K562 (cell line): ENCODE data around the gene CCDC82. TPM values are rescaled to one million over a fixed set of nuclear protein-coding genes. Genes with fewer than 3 reads are reported as not detected.

Source experiments
- ATAC-seq: fragments of 200-7000 bp; cut with Tn5 transposase; 3 replicates; pipeline ENCODE4 v1.9.1; 2020; ENCODE audit warnings: moderate library complexity
- BruUV-seq: library from RNA; stranded (reverse); fragments of 400-500 nt; replicated peaks from 2 replicates; lab custom pipeline; 2021; lab: Mats Ljungman, UMichigan
- CTCF ChIA-PET: fragments of 300-600 bp; formaldehyde crosslinking; extraction: SDS; loops from one replicate; lab custom pipeline; 2021; ENCODE audit warnings: low intra/inter-chr PET ratio; lab: Yijun Ruan, JAX
- POLR2A ChIA-PET: fragments of 300-600, 350-650 bp; sonication (Branson Sonifier 250); formaldehyde crosslinking; extraction: SDS; loops from one replicate; lab custom pipeline; 2021; ENCODE audit warnings: antibody characterized with exemption, inconsistent platforms; lab: Yijun Ruan, JAX
- DNase-seq, 4 experiments: peaks; one replicate each; pipeline versions ENCODE4 v3.0.0 to v3.0.0-alpha.2; 2011 to 2018; ENCODE audit warnings: low spot score in 3 of 4, mixed read lengths in 3 of 4; ENCODE audit errors: extremely low read depth in 1 of 4
- FAIRE-seq: peaks from 2 replicates; lab custom pipeline; 2011; peaks lifted over from hg19 to GRCh38; lab: Jason Lieb, UNC
- H2AFZ ChIP-seq: 2 replicates; pipeline ENCODE4 v1.6.0; 2011; ENCODE audit warnings: low read depth, low read length, control low read depth, inconsistent platforms
- H3K27ac ChIP-seq: fragments of 200-600 bp; 3 replicates; pipeline ENCODE4 v1.8.0; 2011; ENCODE audit warnings: low read depth, mild to moderate bottlenecking, control low read depth, inconsistent platforms, low read length, moderate library complexity, mixed read lengths; ENCODE audit errors: extremely low read depth
- H3K27me3 ChIP-seq, 2 experiments: fragments of 300-600 bp in 1 of 2; 2 replicates in 1 of 2; 3 replicates in 1 of 2; pipeline versions ENCODE4 v1.6.0 to v1.8.0; 2011; ENCODE audit warnings: inconsistent platforms in 2 of 2, low read length in 2 of 2, mild to moderate bottlenecking in 1 of 2, mixed read lengths in 1 of 2, moderate library complexity in 1 of 2; ENCODE audit not compliant: control insufficient read depth in 2 of 2, insufficient read depth in 2 of 2
- H3K36me3 ChIP-seq: fragments of 300-600 bp; 3 replicates; pipeline ENCODE4 v1.8.0; 2011; ENCODE audit warnings: mild to moderate bottlenecking, low read length, inconsistent platforms; ENCODE audit not compliant: control insufficient read depth, insufficient read depth
- H3K4me1 ChIP-seq, 2 experiments: fragments of 200-600 bp in 1 of 2; replicated peaks in 1 of 2; 2 replicates in 1 of 2; 3 replicates in 1 of 2; pipeline versions ENCODE4 v1.5.1 to v1.8.0; 2011; ENCODE audit warnings: inconsistent platforms in 2 of 2, low read length in 2 of 2, mild to moderate bottlenecking in 1 of 2, mixed read lengths in 1 of 2, moderate library complexity in 1 of 2; ENCODE audit not compliant: control insufficient read depth in 2 of 2, insufficient read depth in 2 of 2
- H3K4me2 ChIP-seq: 2 replicates; pipeline ENCODE4 v1.6.1; 2011; ENCODE audit warnings: low read length, control low read depth, inconsistent platforms, mixed read lengths; ENCODE audit not compliant: insufficient read depth
- H3K4me3 ChIP-seq: fragments of 200-600 bp; sonication (generic), shearing (Covaris generic); 2 replicates; pipeline ENCODE4 v1.5.1; 2016; ENCODE audit warnings: control low read depth, inconsistent platforms
- H3K79me2 ChIP-seq: fragments of 200-600 bp; 3 replicates; pipeline ENCODE4 v1.8.0; 2011; ENCODE audit warnings: low read length, inconsistent platforms; ENCODE audit not compliant: control insufficient read depth, insufficient read depth
- H3K9ac ChIP-seq, 2 experiments: 2 replicates each; pipeline versions ENCODE4 v1.6.0 to v1.6.1; 2011; ENCODE audit warnings: low read depth in 2 of 2, low read length in 2 of 2, control low read depth in 1 of 2, inconsistent platforms in 1 of 2, mild to moderate bottlenecking in 1 of 2, mixed read lengths in 1 of 2; ENCODE audit not compliant: insufficient read depth in 1 of 2
- H3K9me1 ChIP-seq: one replicate; pipeline ENCODE4 v1.6.0; 2011; ENCODE audit warnings: inconsistent platforms, mild to moderate bottlenecking, low read length, moderate library complexity; ENCODE audit not compliant: control insufficient read depth, insufficient read depth
- H3K9me3 ChIP-seq: replicated peaks from 2 replicates; pipeline ENCODE4 v1.5.1; 2011; ENCODE audit warnings: low read depth, low read length, inconsistent platforms; ENCODE audit not compliant: control insufficient read depth, insufficient read depth
- H4K20me1 ChIP-seq: replicated peaks from 2 replicates; pipeline ENCODE4 v1.6.1; 2011; ENCODE audit warnings: low read length, inconsistent platforms, mixed read lengths; ENCODE audit not compliant: control insufficient read depth, insufficient read depth
- DNMT1 ChIP-seq: fragments of 450-650 bp; IDR thresholded peaks from 2 replicates; pipeline ENCODE4 v1.6.1; 2016; ENCODE audit warnings: antibody characterized with exemption, mild to moderate bottlenecking
- ETV1 ChIP-seq: fragments of 450-650 bp; conservative IDR thresholded peaks from 2 replicates; pipeline ENCODE4 v1.6.1; 2016; ENCODE audit warnings: missing genetic modification characterization, control low read depth, low read depth, missing compliant biosample characterization
- HDAC1 ChIP-seq, 2 experiments: fragments of 450-650 bp; IDR thresholded peaks; 2 replicates each; pipeline ENCODE4 v1.6.1; 2016 to 2017; ENCODE audit warnings: inconsistent platforms in 1 of 2, mild to moderate bottlenecking in 1 of 2, moderate library complexity in 1 of 2
- IFI16 ChIP-seq: fragments of 250-450 bp; sonication (Bioruptor Pico); IDR thresholded peaks from 2 replicates; pipeline ENCODE4 v2.1.2; 2022; ENCODE audit warnings: mild to moderate bottlenecking, inconsistent platforms
- ZBTB1 ChIP-seq: sonication (generic); formaldehyde crosslinking; IDR thresholded peaks from 2 replicates; pipeline ENCODE4 v1.8.1; 2023; ENCODE audit warnings: missing genetic modification reagents, low read depth, mild to moderate bottlenecking, borderline replicate concordance
- ZNF695 ChIP-seq: fragments of 450-650 bp; formaldehyde crosslinking; IDR thresholded peaks from 2 replicates; pipeline ENCODE4 v1.4.0; 2020; ENCODE audit warnings: mild to moderate bottlenecking, moderate library complexity
- WGBS: fragments of 100-300 bp; shearing (Covaris generic); methylation state at CpG from one replicate; pipeline ENCODE4 v1.1.6; 2016; ENCODE audit warnings: low coverage, mixed read lengths; ENCODE audit not compliant: insufficient coverage; ENCODE audit errors: missing lambda C conversion rate; 5-methylcytosine and 5-hydroxymethylcytosine counted together
- in situ Hi-C: fragments of 300-500 bp; cut with MboI; formaldehyde crosslinking; loops from 4 replicates; pipeline ENCODE4 v1.15.0; 2018; ENCODE audit warnings: inconsistent platforms, mixed read lengths
- intact Hi-C: fragments of 100-400 bp; cut with micrococcal nuclease; formaldehyde crosslinking; loops from 2 replicates; pipeline ENCODE4 v1.14.2; 2022
- polyA plus RNA-seq, 8 experiments: library from polyadenylated mRNA; depleted of rRNA in 4 of 8; stranded (reverse) in 5 of 8; unstranded in 3 of 8; fragments of >200 nt; fragmentation: Nextera tagmentation in 2 of 8; fragmentation: Illumina TruSeq in 1 of 8; extraction: Ambion mirVana in 2 of 8; extraction: Trizol in 1 of 8; gene quantifications; 2 replicates each; pipeline versions ENCODE4 v1.2.1 to v1.2.3, GENCODE V29; 2011 to 2014; ENCODE audit warnings: inconsistent platforms in 1 of 8, missing spikeins in 1 of 8
- total RNA-seq, 7 experiments: library from RNA; depleted of rRNA in 6 of 7; stranded (reverse); fragments of >200 nt in 6 of 7; fragmentation: Illumina TruSeq in 2 of 7; extraction: Trizol in 2 of 7; gene quantifications; 2 replicates each; pipeline versions ENCODE4 v1.2.1 to v1.2.3, GENCODE V29; 2011 to 2021; ENCODE audit warnings: low replicate concordance in 1 of 7
- TF ChIP-seq, protein P1 (sequence below): fragments of 450-650 bp; formaldehyde crosslinking; IDR thresholded peaks from 2 replicates; pipeline ENCODE4 v1.4.0; 2022; ENCODE audit warnings: mild to moderate bottlenecking, moderate library complexity
- TF ChIP-seq, protein P2 (sequence below): fragments of 200-800 bp; sonication (Bioruptor generic); IDR thresholded peaks from 2 replicates; pipeline ENCODE4 v1.6.1; 2017; ENCODE audit warnings: missing genetic modification characterization, missing compliant biosample characterization

CCDC82 gene
- total and polyA plus RNA-seq, 9 of the 15 experiments (the other 6 are each of a cell fraction or from before 2014, with no cell fraction given) = 12.5 to 51.3 (median 24.5) TPM

DNA sequence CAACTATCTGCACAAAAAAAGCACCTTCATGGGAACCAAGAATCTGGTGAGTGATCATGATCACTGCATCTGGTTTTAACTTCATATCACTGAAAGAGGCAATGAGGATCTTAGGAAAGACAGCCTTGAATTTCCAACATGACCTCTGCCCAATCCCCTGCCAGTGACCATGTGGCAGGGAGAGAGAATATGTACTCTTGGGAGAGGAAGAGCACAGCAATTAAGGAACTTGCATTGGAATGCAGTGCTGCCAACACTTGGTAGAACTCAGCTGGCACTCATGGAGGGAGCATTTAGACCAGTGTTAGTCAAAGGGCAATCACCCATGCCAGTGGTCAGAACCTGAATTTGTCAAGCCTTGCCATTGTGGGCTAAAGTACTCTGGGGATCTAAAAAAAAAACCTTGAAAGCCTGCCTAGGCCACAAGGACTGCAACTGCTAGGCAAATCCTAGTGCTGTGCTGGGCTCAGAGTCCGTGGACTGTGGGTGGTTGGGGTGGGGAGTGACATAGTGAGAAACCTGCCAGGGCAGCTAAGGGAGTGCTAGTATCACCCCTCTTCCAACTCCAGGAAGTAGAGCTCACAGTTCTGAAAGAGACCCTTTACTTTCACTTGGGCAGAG, 23.2 kb upstream of the CCDC82 start:
- TF ChIP-seq ZBTB1 (CRISPR knock-in tag) (no peak), ZNF695 (CRISPR knock-in tag) (no peak), IFI16 (CRISPR knock-in tag) (no peak), HDAC1 (IDR thresholded peaks at IDR 0.05) (no peak), DNMT1 (no peak), ETV1 (tag) (no peak)
- TF ChIP-seq, protein P1, sequence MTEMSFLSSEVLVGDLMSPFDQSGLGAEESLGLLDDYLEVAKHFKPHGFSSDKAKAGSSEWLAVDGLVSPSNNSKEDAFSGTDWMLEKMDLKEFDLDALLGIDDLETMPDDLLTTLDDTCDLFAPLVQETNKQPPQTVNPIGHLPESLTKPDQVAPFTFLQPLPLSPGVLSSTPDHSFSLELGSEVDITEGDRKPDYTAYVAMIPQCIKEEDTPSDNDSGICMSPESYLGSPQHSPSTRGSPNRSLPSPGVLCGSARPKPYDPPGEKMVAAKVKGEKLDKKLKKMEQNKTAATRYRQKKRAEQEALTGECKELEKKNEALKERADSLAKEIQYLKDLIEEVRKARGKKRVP (CRISPR knock-in tag) = no peak
- TF ChIP-seq, protein P2, sequence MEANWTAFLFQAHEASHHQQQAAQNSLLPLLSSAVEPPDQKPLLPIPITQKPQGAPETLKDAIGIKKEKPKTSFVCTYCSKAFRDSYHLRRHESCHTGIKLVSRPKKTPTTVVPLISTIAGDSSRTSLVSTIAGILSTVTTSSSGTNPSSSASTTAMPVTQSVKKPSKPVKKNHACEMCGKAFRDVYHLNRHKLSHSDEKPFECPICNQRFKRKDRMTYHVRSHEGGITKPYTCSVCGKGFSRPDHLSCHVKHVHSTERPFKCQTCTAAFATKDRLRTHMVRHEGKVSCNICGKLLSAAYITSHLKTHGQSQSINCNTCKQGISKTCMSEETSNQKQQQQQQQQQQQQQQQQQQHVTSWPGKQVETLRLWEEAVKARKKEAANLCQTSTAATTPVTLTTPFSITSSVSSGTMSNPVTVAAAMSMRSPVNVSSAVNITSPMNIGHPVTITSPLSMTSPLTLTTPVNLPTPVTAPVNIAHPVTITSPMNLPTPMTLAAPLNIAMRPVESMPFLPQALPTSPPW (CRISPR knock-in tag) = no peak
- Histone ChIP-seq H3K4me1 (no peaks in the 10 kb centered on the region), H3K36me3 (no peaks in the 10 kb centered on the region), H3K9me1 (no peaks in the 10 kb centered on the region), H3K4me3 (no peak overlapping the region), H3K4me2 (no peak overlapping the region), H3K79me2 (no peaks in the 10 kb centered on the region), H3K9me3 (no peaks in the 10 kb centered on the region), H3K27ac (no peak overlapping the region), H3K27me3 (no peaks in the 10 kb centered on the region), H3K9ac (no peak overlapping the region), H2AFZ (no peak overlapping the region), H4K20me1 (no peaks in the 10 kb centered on the region)
- CTCF ChIA-PET = no interaction called here
- FAIRE-seq = no peak
- no peak for ATAC-seq
- no peak for DNase-seq
- POLR2A ChIA-PET = no interaction called here
- 33% methylated on average over 1 of the region's 1 CpG for WGBS
- intact Hi-C loops = no loop called here
- BruUV-seq = no TSS peak
- in situ Hi-C loops = no loop called here
